Measurements from ENCODE around the gene NDOR1. TPM values are rescaled to one million over a fixed set of nuclear protein-coding genes. Genes with fewer than 3 reads are reported as not detected.
A peak's percentile ranks its signal among the peaks of the same experiment; 100 is the strongest.

The NDOR1 gene
- total RNA-seq (2014; rRNA removed; shearing (Covaris generic)) = 4.0 and 4.9 TPM in 2 replicates

- peak; percentile 80 for DNase-seq (ENCODE audit: low spot score)
Observed at GRCh38 chr9:137205126-137206069, at the start of gene NDOR1, which contains the start of gene TMEM203. Gene NDOR1 (plus strand): TSS chr9:137205700. CDS start chr9:137205778, 78 bp downstream. Gene TMEM203 (minus strand): TSS chr9:137205648. CDS start chr9:137205414, 234 bp downstream.

DNA sequence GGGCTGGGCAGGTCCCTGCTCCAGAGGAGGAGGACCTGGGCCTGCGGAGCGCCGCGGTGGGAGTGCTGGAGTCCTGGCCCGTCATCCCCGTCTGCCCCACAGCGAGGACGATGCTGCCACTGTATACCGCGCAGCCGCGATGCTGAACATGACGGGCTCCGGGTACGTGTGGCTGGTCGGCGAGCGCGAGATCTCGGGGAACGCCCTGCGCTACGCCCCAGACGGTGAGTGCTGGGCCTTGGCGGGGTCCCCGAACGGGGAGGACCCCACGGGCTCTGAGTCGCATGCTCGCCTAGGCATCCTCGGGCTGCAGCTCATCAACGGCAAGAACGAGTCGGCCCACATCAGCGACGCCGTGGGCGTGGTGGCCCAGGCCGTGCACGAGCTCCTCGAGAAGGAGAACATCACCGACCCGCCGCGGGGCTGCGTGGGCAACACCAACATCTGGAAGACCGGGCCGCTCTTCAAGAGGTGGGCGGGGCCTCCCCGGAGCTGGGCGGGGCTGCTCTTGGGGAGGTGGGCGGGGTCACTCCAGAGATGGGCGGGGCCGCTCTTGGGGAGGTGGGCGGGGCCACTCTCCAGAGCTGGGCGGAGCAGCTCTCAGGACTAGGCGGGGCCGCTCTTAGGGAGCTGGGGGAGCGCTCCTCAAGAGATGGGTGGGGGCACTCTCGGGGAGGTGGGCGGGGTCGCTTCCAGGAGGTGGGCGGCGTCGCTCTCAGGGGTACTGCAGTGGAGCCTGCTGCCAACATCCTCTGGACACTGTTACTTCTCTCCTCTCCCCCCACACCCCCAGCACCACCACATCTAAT, 48.7 kb upstream of the NDOR1 start:
- DNase-seq (ENCODE audit: low spot score) = no peak

GRCh38 chr9:137157618-137158415, 47.7 kb upstream of the NDOR1 start:
- DNase-seq (ENCODE audit: low spot score) = no peak

DNA sequence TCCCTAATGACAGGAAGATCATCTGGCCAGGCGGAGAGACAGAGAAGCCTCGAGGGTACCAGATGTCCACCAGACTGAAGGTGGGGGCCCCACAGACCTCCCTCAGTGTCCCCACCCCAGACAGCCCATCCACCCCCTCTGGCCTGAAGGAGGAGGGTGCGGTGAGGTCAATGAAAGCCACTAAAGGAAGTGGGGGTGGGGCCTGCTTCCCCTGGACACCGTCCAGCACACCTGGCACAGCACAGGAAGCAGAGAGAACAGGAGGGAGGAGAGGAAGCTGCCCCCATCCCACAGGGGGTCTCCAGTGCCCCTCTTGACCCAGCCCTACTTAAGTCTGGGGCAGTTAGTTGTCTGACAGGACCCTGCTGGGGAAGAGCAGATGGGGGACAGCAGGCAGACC, 46.9 kb upstream of the NDOR1 start:
- no peak for DNase-seq (ENCODE audit: low spot score)

- no peak for DNase-seq (ENCODE audit: low spot score)
Observed at GRCh38 chr9:137159105-137160053, 46.1 kb upstream of the NDOR1 start.

DNA sequence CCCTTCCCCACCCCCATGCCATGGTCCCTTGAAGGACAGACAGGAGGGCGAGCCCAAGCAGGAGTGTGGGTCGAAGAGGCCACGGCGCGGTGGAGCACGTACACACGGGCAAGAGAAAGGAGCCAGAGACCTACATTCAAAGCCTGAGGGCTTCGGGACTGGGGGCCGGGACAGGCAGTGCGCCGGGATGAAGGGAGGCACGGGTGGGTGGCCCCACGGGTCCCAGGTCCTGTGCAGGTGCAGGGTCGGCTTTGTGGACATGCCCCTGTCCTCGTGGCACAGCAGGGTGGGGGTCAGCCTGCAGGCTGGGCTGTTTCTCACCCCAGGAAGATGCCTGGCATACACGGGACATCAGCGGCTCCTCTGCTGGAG, 45.5 kb upstream of the NDOR1 start:
- DNase-seq (ENCODE audit: low spot score) = no peak

DNA sequence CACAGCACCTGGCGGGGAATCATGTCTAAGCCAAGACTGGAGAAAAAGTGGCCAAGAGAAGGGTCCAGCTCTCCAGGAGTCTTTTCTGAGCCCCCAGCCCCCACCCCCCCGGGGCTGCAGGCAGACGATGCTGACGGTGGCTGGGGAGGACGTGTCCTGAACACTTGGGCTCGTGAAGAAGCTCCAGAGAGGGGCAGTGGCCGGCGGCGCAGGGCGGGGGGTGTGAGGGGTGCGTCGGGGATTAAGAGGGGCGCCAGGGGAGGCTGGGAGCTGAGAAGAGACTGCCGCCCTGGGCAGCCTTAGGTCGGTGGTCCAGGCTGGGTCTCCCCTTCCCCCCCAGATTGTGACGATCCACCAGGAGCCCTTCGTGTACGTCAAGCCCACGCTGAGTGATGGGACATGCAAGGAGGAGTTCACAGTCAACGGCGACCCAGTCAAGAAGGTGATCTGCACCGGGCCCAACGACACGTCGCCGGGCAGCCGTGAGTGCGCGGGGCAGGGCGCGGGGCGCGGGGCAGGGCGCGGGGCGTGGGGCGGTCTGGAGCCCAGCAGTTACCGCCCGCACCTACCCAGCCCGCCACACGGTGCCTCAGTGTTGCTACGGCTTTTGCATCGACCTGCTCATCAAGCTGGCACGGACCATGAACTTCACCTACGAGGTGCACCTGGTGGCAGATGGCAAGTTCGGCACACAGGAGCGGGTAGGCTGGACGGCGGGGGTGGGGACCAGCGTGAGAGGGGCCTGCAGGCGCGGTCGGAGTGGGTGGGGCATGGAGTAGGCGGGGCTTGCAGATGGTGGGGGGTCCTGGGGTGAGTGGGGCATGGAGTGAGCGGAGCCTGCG, 44.6 kb upstream of the NDOR1 start:
- DNase-seq (ENCODE audit: low spot score) = no peak

GRCh38 chr9:137161558-137162486, 43.7 kb upstream of the NDOR1 start:
- DNase-seq (ENCODE audit: low spot score) = no peak

DNA sequence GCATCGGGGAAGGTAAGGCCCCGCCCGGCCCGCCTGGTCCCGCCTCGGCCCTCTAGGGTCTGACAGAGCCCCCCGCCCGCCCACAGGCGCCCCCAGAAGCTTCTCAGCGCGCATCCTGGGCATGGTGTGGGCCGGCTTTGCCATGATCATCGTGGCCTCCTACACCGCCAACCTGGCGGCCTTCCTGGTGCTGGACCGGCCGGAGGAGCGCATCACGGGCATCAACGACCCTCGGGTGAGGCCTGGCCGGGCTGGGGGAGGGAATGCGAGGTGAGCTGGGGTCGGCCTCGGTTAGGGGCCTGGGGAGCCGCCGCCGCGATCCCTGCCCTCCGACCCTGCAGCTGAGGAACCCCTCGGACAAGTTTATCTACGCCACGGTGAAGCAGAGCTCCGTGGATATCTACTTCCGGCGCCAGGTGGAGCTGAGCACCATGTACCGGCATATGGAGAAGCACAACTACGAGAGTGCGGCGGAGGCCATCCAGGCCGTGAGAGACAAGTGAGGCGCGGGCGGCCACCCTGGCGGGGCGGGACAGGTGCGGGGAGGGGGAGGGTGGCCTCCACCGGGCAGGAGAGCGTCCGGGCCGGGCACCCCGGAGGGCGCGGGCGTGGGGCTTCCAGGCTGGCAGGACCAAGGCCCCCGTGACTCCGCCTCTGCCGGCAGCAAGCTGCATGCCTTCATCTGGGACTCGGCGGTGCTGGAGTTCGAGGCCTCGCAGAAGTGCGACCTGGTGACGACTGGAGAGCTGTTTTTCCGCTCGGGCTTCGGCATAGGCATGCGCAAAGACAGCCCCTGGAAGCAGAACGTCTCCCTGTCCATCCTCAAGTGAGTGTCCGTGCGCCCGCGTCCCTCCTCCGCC, 42.8 kb upstream of the NDOR1 start:
- no peak for DNase-seq (ENCODE audit: low spot score)

GRCh38 chr9:137163365-137163715, 42.2 kb upstream of the NDOR1 start:
- DNase-seq (ENCODE audit: low spot score) = no peak

GRCh38 chr9:137163805-137164204, 41.7 kb upstream of the NDOR1 start:
- no peak for DNase-seq (ENCODE audit: low spot score)

GRCh38 chr9:137164370-137165249, 40.9 kb upstream of the NDOR1 start:
- DNase-seq (ENCODE audit: low spot score) = no peak

GRCh38 chr9:137165250-137165836, 40.2 kb upstream of the NDOR1 start:
- no peak for DNase-seq (ENCODE audit: low spot score)

- DNase-seq (ENCODE audit: low spot score) = no peak
Observed at GRCh38 chr9:137166380-137167229, 38.9 kb upstream of the NDOR1 start.

DNA sequence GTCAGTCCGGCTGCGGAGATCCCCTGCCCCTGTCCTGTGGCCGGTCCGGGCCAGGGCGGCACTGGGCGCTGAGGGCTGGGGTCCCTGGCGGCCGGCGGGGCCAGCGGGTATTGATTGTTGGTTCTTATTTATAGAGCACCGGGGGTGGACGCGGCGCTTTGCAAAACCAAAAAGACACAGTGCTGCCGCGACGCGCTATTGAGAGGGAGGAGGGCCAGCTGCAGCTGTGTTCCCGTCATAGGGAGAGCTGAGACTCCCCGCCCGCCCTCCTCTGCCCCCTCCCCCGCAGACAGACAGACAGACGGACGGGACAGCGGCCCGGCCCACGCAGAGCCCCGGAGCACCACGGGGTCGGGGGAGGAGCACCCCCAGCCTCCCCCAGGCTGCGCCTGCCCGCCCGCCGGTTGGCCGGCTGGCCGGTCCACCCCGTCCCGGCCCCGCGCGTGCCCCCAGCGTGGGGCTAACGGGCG, 38.2 kb upstream of the NDOR1 start:
- no peak for DNase-seq (ENCODE audit: low spot score)
